ENCODE results near the gene SLC27A5. TPM values are rescaled to one million over a fixed set of nuclear protein-coding genes. Genes with fewer than 3 reads are reported as not detected.

The SLC27A5 gene
- total and polyA plus RNA-seq, 12 donors: 2.2 to 7.9 (median 4.3) TPM

DNA sequence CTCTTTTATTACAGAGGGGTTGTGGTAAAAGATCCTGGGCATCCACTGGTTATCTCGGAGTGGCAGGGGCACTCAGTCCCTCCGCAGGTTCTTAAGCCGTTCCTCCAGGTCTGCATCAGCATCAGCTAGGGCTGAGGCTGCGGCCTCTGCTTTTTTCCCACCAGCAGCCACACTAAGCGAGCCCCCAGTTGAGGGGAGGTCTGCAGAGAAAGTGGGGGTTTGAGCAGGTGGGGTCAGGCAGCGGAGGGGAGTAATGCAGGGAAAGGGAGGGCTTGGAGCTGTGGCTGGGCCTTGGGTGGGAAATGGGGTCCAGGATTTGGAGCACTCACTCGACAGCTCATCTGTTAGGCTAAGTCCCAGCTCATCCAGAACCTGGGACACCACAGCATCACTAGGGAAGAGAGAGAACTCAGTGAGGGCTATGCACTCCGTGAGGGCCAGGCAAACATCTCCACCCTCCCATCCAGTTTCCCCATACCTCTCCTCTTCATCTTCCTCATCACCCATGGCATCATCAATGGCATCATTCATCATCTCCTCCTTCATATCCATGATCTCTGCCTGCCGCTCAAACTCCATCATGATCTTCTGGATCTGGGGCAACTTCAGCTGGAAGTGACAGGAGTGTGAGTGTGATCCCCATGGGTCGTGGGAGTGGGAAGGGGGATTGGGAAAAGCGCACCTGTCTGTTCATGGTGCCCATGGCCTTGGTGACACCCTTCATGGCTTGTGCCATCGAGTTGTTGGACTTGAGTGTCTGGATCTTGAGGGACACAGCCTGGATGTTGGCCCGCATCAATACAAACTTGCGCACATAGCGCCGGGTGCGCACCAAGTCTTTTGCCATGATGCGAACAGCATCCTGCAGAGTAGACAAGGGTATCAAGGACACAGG, 40.0 kb upstream of the SLC27A5 start:
- Histone ChIP-seq H3K4me3 (no peak overlapping the region), H3K27me3 (no peaks in the 10 kb centered on the region), H3K9me3 (no peaks in the 10 kb centered on the region), H3K4me1 (peaks cover 17 to 44% (median 34%) of the 10 kb centered on the region in 9 donors), H3K27ac (no peak overlapping the region), H3K36me3 (peaks cover 7 to 84% (median 66%) of the 10 kb centered on the region in 9 donors)
- DNase-seq (no peak), ATAC-seq (no peak)
- WGBS, 2 donors: 91 to 94% methylated on average over 18 of the region's 18 CpGs
- intact Hi-C loops (cut with DNase I): no loop called here
- TF ChIP-seq, protein P1, sequence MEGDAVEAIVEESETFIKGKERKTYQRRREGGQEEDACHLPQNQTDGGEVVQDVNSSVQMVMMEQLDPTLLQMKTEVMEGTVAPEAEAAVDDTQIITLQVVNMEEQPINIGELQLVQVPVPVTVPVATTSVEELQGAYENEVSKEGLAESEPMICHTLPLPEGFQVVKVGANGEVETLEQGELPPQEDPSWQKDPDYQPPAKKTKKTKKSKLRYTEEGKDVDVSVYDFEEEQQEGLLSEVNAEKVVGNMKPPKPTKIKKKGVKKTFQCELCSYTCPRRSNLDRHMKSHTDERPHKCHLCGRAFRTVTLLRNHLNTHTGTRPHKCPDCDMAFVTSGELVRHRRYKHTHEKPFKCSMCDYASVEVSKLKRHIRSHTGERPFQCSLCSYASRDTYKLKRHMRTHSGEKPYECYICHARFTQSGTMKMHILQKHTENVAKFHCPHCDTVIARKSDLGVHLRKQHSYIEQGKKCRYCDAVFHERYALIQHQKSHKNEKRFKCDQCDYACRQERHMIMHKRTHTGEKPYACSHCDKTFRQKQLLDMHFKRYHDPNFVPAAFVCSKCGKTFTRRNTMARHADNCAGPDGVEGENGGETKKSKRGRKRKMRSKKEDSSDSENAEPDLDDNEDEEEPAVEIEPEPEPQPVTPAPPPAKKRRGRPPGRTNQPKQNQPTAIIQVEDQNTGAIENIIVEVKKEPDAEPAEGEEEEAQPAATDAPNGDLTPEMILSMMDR (IDR thresholded peaks at IDR 0.05): no peak

DNA sequence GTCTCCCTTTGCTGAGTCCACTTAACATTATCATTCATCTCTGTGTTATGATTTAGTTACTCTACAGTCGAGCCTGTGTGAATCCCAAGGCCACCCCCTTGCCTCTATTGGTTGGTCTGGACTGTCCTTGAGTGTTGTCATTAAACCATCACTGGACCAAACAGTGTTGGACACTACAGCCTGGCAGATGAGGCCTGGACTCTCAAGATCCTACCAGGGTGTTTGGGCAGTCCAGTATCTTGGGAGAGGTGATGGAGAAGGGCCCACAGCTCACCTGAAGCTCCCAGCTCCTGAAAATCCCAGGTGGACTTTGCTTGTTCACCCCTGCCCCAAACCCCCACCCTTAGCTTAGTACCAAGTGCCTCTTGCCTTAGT, 39.3 kb upstream of the SLC27A5 start:
- Histone ChIP-seq H3K27ac (no peak overlapping the region), H3K27me3 (no peaks in the 10 kb centered on the region), H3K4me3 (no peak overlapping the region), H3K9me3 (no peaks in the 10 kb centered on the region), H3K4me1 (peaks cover 21 to 44% (median 34%) of the 10 kb centered on the region in 9 donors), H3K36me3 (peaks cover 7 to 82% (median 61%) of the 10 kb centered on the region in 9 donors)
- DNase-seq (no peak), ATAC-seq (no peak)
- intact Hi-C loops (cut with DNase I): no loop called here
- 36 to 42% methylated on average over 1 of the region's 1 CpG for WGBS, 2 donors
- TF ChIP-seq, protein P1 (IDR thresholded peaks at IDR 0.05): no peak

DNA sequence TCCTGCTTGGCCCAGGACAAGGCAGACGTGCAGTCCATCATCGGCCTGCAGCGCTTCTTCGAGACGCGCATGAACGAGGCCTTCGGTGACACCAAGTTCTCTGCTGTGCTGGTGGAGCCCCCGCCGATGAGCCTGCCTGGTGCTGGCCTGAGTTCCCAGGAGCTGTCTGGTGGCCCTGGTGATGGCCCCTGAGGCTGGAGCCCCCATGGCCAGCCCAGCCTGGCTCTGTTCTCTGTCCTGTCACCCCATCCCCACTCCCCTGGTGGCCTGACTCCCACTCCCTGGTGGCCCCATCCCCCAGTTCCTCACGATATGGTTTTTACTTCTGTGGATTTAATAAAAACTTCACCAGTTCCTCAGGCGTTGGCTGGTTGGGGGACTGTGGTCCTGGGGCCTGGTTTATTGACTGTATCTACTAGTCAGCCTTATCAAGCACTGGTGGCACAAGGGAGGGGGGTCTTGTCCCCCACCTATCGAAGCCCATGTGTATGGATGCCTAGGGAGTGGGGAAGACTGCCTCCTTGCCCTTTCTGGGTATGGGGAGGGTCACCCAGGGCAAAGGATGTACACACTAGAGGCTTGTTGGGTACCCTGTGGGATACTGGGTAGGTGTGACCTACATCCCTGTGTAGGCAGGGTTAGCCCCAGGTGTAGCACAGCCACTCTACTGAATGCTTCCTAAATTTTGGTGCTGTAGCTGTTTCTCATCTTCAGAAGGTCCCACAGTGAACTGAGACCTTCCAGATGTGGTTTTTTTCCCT, 38.8 kb upstream of the SLC27A5 start:
- intact Hi-C loops (cut with DNase I): no loop called here
- H3K4me1 ChIP-seq: peaks cover 24 to 44% (median 34%) of the 10 kb centered on the region in 9 donors
- H3K36me3 ChIP-seq: peaks cover 7 to 80% (median 56%) of the 10 kb centered on the region in 9 donors
- DNase-seq (no peak), ATAC-seq (no peak)
- no peaks in the 10 kb centered on the region for H3K27me3 ChIP-seq
- no peak overlapping the region for H3K27ac ChIP-seq
- WGBS, 2 donors: 85 to 87% methylated on average over 13 of the region's 13 CpGs
- no peaks in the 10 kb centered on the region for H3K9me3 ChIP-seq
- no peak overlapping the region for H3K4me3 ChIP-seq
- TF ChIP-seq, protein P1 (IDR thresholded peaks at IDR 0.05): no peak

DNA sequence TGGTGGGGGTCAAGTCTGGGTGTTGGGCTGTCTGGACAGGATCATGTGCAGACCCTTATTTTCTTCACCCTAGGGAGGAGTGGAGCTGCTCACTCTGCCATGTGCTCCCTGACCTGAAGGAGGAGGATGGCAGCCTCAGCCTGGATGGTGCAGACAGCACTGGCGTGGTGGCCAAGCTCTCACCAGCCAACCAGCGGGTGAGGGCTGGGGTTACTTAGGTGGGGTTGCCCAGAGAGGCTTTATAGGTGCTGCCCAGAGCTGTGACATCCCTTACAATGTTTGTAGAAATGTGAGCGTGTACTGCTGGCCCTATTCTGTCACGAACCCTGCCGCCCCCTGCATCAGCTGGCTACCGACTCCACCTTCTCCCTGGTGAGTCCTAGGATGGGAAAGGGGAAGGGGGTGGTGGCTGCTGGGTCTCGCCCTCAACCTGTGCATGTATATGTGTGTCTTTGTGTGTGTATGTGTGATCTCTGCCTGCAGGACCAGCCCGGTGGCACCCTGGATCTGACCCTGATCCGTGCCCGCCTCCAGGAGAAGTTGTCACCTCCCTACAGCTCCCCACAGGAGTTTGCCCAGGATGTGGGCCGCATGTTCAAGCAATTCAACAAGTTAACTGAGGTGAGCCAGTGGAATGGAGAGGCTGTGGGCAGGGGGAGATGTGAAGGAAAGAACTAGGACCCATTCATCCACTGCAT, 38.0 kb upstream of the SLC27A5 start:
- peaks cover 7 to 79% (median 56%) of the 10 kb centered on the region in 9 donors for H3K36me3 ChIP-seq
- H3K27me3 ChIP-seq: no peaks in the 10 kb centered on the region
- TF ChIP-seq, protein P1 (IDR thresholded peaks at IDR 0.05): no peak
- H3K9me3 ChIP-seq: no peaks in the 10 kb centered on the region
- peaks cover 23 to 46% (median 34%) of the 10 kb centered on the region in 9 donors for H3K4me1 ChIP-seq
- DNase-seq (no peak), ATAC-seq (no peak)
- WGBS, 2 donors: 84 to 90% methylated on average over 11 of the region's 11 CpGs
- no peak overlapping the region for H3K27ac ChIP-seq
- intact Hi-C loops (cut with DNase I): no loop called here
- no peak overlapping the region for H3K4me3 ChIP-seq
